Neural cell (in vitro differentiated cells): Measurements from ENCODE around the gene POU2F3. TPM values are rescaled to one million over a fixed set of nuclear protein-coding genes. Genes with fewer than 3 reads are reported as not detected.

Source experiments
- H2AFZ ChIP-seq: fragments of 200-600, 300-800 bp; sonication (generic), shearing (Covaris generic); 2 replicates; pipeline ENCODE4 v1.6.0; 2014; ENCODE audit warnings: low read depth, mild to moderate bottlenecking, antibody characterized with exemption, low read length, moderate library complexity
- H3F3A ChIP-seq: fragments of 200-600 bp; shearing (Covaris generic); 2 replicates; pipeline ENCODE4 v1.6.1; 2016; ENCODE audit warnings: mild to moderate bottlenecking, moderate library complexity, mixed read lengths, antibody characterized with exemption, low read length; ENCODE audit not compliant: insufficient read depth, poor library complexity, severe bottlenecking
- H3K27ac ChIP-seq: fragments of 200-600, 300-800 bp; sonication (generic), shearing (Covaris generic); 2 replicates; pipeline ENCODE4 v1.5.1; 2014; ENCODE audit warnings: mild to moderate bottlenecking, low read length, moderate library complexity
- H3K27me3 ChIP-seq: fragments of 300-800, 200-600 bp; sonication (generic), shearing (Covaris generic); 2 replicates; pipeline ENCODE4 v1.6.0; 2014; ENCODE audit warnings: mild to moderate bottlenecking, low read depth, low read length, moderate library complexity; ENCODE audit not compliant: insufficient read depth
- H3K36me3 ChIP-seq: fragments of 300-800, 200-600 bp; sonication (generic), shearing (Covaris generic); 2 replicates; pipeline ENCODE4 v1.5.1; 2014; ENCODE audit warnings: mild to moderate bottlenecking, antibody characterized with exemption, low read length, moderate library complexity; ENCODE audit not compliant: insufficient read depth
- H3K4me2 ChIP-seq: fragments of 300-800, 200-600 bp; sonication (generic), shearing (Covaris generic); 2 replicates; pipeline ENCODE4 v1.6.0; 2014; ENCODE audit warnings: mild to moderate bottlenecking, low read length
- H3K4me3 ChIP-seq: fragments of 300-800, 200-600 bp; sonication (generic), shearing (Covaris generic); 2 replicates; pipeline ENCODE4 v1.5.1; 2014; ENCODE audit warnings: mild to moderate bottlenecking, low read length, moderate library complexity
- H3K79me2 ChIP-seq: fragments of 200-600 bp; shearing (Covaris generic); replicated peaks from 2 replicates; pipeline ENCODE4 v1.6.0; 2014; ENCODE audit warnings: mild to moderate bottlenecking, low read length, moderate library complexity; ENCODE audit not compliant: insufficient read depth
- H3K9ac ChIP-seq: fragments of 300-800, 200-600 bp; sonication (generic), shearing (Covaris generic); 2 replicates; pipeline ENCODE4 v1.6.1; 2016; ENCODE audit warnings: mild to moderate bottlenecking, low read length, mixed read lengths
- H3K9me2 ChIP-seq: fragments of 200-600 bp; shearing (Covaris generic); 2 replicates; pipeline ENCODE4 v1.6.1; 2016; ENCODE audit warnings: mild to moderate bottlenecking, low read length, mixed read lengths; ENCODE audit not compliant: insufficient read depth
- H3K9me3 ChIP-seq: fragments of 200-600, 300-800 bp; sonication (generic), shearing (Covaris generic); 2 replicates; pipeline ENCODE4 v1.6.1; 2016; ENCODE audit warnings: mild to moderate bottlenecking, mixed run types, low read length, moderate library complexity, mixed read lengths
- H4K20me1 ChIP-seq: fragments of 200-600 bp; shearing (Covaris generic); 2 replicates; pipeline ENCODE4 v1.6.1; 2016; ENCODE audit warnings: mild to moderate bottlenecking, mixed run types; ENCODE audit not compliant: insufficient read depth
- EP300 ChIP-seq: fragments of 450-650 bp; conservative IDR thresholded peaks from 2 replicates; pipeline ENCODE4 v1.6.1; 2014; ENCODE audit warnings: antibody characterized with exemption, mild to moderate bottlenecking, moderate library complexity; ENCODE audit not compliant: poor library complexity, severe bottlenecking
- EZH2 ChIP-seq: fragments of 200-600, 300-800 bp; shearing (Covaris generic), sonication (generic); IDR thresholded peaks from 2 replicates; pipeline ENCODE4 v1.6.1; 2014; ENCODE audit warnings: antibody characterized with exemption, low read length, borderline replicate concordance, mild to moderate bottlenecking; ENCODE audit not compliant: insufficient read depth, poor library complexity, severe bottlenecking
- MXI1 ChIP-seq: fragments of 450-650 bp; conservative IDR thresholded peaks from 2 replicates; pipeline ENCODE4 v1.6.1; 2014; ENCODE audit warnings: antibody characterized with exemption, mild to moderate bottlenecking; ENCODE audit not compliant: poor library complexity, severe bottlenecking
- POLR2AphosphoS5 ChIP-seq: IDR thresholded peaks from 2 replicates; pipeline ENCODE4 v1.6.1; 2012
- RAD21 ChIP-seq: fragments of 450-650 bp; conservative IDR thresholded peaks from 2 replicates; pipeline ENCODE4 v1.6.1; 2014; ENCODE audit warnings: antibody characterized with exemption, mild to moderate bottlenecking, moderate library complexity
- SMC3 ChIP-seq: fragments of 450-650 bp; conservative IDR thresholded peaks from 2 replicates; pipeline ENCODE4 v1.6.1; 2014; ENCODE audit warnings: antibody characterized with exemption, mild to moderate bottlenecking, moderate library complexity; ENCODE audit not compliant: poor library complexity
- TAF1 ChIP-seq: IDR thresholded peaks from 2 replicates; pipeline ENCODE4 v1.6.1; 2012; ENCODE audit warnings: low read depth
- polyA plus RNA-seq: library from polyadenylated mRNA; depleted of rRNA; stranded (reverse); fragments of >200 nt; gene quantifications from 2 replicates; pipeline ENCODE4 v1.2.3, GENCODE V29; 2014
- TF ChIP-seq, protein P1 (sequence below): IDR thresholded peaks from 2 replicates; pipeline ENCODE4 v1.6.1; 2012; ENCODE audit warnings: borderline replicate concordance
- TF ChIP-seq, protein P2 (sequence below): fragments of 450-650 bp; IDR thresholded peaks from 2 replicates; pipeline ENCODE4 v1.5.1; 2014; ENCODE audit warnings: antibody characterized with exemption, mild to moderate bottlenecking, moderate library complexity; ENCODE audit not compliant: poor library complexity, severe bottlenecking

The POU2F3 gene
- polyA plus RNA-seq, 1 donor from 2014 or later = not detected

DNA sequence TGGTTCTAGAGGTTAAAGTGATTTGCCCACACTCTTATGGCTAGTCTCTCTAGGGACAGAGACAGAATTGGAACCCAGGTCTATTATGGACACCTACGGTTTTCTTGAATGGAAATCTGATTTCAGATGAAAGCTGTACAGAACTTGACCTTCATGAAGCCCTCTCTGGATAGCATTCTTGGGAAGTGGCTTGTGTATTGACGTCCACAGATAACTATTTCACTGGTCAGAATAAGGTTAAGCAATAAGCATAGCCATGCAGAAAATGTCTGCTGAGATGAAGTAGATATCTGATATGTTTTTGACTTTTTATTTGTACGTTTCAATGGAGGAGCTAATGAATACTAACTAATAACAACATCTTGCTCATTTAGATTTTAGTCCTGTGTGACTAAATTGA is 86.3 kb downstream of the POU2F3 start:
- Histone ChIP-seq H3K27ac (no peak overlapping the region), H3K4me3 (peak overlapping the region; percentile 81)

DNA sequence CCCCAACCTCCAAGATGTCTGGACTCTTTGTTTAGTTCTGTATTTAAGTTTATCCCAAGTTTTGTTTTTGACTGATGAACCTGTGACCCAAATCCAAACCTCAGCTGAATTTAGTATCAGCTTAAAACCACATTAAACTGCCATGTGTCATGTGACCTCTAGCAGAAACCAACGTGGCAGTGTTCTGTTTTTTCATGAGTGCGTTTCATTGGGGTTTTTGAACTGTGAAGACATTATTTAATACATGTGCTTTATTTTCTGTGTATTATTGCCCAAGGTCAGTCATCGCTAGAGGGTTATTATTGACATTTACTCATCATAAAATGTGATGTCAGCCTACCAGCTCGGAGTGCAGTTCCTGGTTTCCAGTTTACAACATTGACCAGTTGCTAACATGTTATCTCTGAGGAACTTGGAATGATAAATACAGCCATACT is 86.9 kb downstream of the POU2F3 start:
- Histone ChIP-seq H3K27ac (no peak overlapping the region), H2AFZ (no peak overlapping the region), H3K36me3 (no peaks in the 10 kb centered on the region)

More for the DNA sequence above, 86.3 kb downstream of the POU2F3 start:
- TF ChIP-seq, protein P1, sequence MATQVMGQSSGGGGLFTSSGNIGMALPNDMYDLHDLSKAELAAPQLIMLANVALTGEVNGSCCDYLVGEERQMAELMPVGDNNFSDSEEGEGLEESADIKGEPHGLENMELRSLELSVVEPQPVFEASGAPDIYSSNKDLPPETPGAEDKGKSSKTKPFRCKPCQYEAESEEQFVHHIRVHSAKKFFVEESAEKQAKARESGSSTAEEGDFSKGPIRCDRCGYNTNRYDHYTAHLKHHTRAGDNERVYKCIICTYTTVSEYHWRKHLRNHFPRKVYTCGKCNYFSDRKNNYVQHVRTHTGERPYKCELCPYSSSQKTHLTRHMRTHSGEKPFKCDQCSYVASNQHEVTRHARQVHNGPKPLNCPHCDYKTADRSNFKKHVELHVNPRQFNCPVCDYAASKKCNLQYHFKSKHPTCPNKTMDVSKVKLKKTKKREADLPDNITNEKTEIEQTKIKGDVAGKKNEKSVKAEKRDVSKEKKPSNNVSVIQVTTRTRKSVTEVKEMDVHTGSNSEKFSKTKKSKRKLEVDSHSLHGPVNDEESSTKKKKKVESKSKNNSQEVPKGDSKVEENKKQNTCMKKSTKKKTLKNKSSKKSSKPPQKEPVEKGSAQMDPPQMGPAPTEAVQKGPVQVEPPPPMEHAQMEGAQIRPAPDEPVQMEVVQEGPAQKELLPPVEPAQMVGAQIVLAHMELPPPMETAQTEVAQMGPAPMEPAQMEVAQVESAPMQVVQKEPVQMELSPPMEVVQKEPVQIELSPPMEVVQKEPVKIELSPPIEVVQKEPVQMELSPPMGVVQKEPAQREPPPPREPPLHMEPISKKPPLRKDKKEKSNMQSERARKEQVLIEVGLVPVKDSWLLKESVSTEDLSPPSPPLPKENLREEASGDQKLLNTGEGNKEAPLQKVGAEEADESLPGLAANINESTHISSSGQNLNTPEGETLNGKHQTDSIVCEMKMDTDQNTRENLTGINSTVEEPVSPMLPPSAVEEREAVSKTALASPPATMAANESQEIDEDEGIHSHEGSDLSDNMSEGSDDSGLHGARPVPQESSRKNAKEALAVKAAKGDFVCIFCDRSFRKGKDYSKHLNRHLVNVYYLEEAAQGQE = no peak
- TF ChIP-seq TAF1 (no peak), SMC3 (no peak), RAD21 (no peak), POLR2AphosphoS5 (no peak), EP300 (no peak), EZH2 (no peak)
- H3K9me2 ChIP-seq = no peaks in the 10 kb centered on the region
- no peaks in the 10 kb centered on the region for H3K27me3 ChIP-seq
- no peaks in the 10 kb centered on the region for H3K9me3 ChIP-seq
- H2AFZ ChIP-seq = no peak overlapping the region
- H3K36me3 ChIP-seq = no peaks in the 10 kb centered on the region
- H3K9ac ChIP-seq = peak overlapping the region; percentile 87
- peak overlapping the region; percentile 71 for H3K4me2 ChIP-seq
- peaks cover 6% of the 10 kb centered on the region for H3K79me2 ChIP-seq
- H4K20me1 ChIP-seq = no peaks in the 10 kb centered on the region
- peaks cover 5% of the 10 kb centered on the region for H3F3A ChIP-seq

More for the DNA sequence above, 86.9 kb downstream of the POU2F3 start:
- Histone ChIP-seq H3K79me2 (peaks cover 6% of the 10 kb centered on the region), H3K4me2 (peak overlapping the region; percentile 71), H3K4me3 (peak overlapping the region; percentile 81), H3K9me2 (no peaks in the 10 kb centered on the region), H3F3A (peaks cover 5% of the 10 kb centered on the region), H3K9me3 (no peaks in the 10 kb centered on the region), H4K20me1 (no peaks in the 10 kb centered on the region), H3K9ac (no peak overlapping the region), H3K27me3 (no peaks in the 10 kb centered on the region)
- TF ChIP-seq SMC3 (no peak), POLR2AphosphoS5 (no peak), TAF1 (no peak), MXI1 (no peak)
- TF ChIP-seq, protein P2, sequence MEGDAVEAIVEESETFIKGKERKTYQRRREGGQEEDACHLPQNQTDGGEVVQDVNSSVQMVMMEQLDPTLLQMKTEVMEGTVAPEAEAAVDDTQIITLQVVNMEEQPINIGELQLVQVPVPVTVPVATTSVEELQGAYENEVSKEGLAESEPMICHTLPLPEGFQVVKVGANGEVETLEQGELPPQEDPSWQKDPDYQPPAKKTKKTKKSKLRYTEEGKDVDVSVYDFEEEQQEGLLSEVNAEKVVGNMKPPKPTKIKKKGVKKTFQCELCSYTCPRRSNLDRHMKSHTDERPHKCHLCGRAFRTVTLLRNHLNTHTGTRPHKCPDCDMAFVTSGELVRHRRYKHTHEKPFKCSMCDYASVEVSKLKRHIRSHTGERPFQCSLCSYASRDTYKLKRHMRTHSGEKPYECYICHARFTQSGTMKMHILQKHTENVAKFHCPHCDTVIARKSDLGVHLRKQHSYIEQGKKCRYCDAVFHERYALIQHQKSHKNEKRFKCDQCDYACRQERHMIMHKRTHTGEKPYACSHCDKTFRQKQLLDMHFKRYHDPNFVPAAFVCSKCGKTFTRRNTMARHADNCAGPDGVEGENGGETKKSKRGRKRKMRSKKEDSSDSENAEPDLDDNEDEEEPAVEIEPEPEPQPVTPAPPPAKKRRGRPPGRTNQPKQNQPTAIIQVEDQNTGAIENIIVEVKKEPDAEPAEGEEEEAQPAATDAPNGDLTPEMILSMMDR = no peak
- TF ChIP-seq, protein P1 = no peak
